ENCODE results near the gene GABRG3. TPM values are rescaled to one million over a fixed set of nuclear protein-coding genes. Genes with fewer than 3 reads are reported as not detected.

The GABRG3 gene
- total and polyA plus RNA-seq, 3 donors from 2014 or later, result 3.7 to 13.4 (median 6.9) TPM

DNA sequence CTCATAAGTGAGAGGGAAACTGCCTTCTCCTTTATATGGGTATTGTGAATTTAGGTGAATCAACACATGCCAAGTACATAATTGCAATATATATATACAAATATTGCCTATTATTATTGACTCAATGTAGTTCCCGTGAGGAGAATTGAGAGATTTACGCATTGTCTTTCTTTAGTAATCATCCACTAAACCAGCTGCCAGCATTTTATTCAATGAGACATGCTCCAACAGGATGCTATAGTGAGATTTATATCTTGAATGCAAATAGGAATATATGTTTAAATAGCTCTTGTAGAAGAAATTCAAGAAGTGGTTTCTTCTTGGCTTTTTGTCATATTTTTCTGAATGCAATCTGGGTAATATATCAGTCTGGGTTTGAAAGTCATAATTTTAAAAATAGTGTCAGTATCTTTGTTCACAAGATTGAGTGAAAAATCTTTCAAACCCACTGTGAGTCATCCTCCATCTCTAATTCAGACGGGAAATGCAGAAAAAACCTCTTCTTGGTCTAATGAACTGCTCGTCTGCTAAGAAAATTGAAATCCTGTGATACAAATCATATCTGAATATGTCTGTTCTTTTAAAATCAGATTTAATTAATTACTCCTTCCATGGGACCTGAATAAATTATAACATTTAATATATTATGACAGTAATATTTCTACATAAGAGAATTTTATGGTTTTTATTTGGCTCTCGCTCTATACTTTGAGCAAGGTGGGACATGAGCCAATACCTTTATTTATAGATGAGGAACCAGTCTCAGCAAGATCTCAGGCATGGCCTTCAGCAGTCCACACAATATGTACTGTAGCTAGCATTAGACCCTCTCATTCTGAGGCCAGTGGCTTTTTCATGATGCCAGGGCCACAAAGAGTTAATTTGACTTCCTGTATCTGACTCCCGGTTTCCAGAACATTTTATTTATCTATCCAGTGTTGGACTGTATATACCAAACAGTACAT lies 516.0 kb downstream of the GABRG3 start:
- Histone ChIP-seq H3K27me3 (no peaks in the 10 kb centered on the region), H3K4me3 (no peak overlapping the region), H3K9me3 (no peaks in the 10 kb centered on the region), H3K4me1 (no peaks in the 10 kb centered on the region), H3K36me3 (ENCODE audit: low read depth, missing control alignments) (no peaks in the 10 kb centered on the region), H3K27ac (no peak overlapping the region)
- TF ChIP-seq, protein P1, sequence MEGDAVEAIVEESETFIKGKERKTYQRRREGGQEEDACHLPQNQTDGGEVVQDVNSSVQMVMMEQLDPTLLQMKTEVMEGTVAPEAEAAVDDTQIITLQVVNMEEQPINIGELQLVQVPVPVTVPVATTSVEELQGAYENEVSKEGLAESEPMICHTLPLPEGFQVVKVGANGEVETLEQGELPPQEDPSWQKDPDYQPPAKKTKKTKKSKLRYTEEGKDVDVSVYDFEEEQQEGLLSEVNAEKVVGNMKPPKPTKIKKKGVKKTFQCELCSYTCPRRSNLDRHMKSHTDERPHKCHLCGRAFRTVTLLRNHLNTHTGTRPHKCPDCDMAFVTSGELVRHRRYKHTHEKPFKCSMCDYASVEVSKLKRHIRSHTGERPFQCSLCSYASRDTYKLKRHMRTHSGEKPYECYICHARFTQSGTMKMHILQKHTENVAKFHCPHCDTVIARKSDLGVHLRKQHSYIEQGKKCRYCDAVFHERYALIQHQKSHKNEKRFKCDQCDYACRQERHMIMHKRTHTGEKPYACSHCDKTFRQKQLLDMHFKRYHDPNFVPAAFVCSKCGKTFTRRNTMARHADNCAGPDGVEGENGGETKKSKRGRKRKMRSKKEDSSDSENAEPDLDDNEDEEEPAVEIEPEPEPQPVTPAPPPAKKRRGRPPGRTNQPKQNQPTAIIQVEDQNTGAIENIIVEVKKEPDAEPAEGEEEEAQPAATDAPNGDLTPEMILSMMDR (IDR thresholded peaks at IDR 0.05), result no peak
- no peak for TF ChIP-seq POLR2A (IDR thresholded peaks at IDR 0.05)
- no peak for DNase-seq
- intact Hi-C loops (cut with DNase I; ENCODE audit: low total_unique reads), result no loop called here
- WGBS, 2 donors, result 62 to 65% methylated on average over 6 of the region's 6 CpGs

DNA sequence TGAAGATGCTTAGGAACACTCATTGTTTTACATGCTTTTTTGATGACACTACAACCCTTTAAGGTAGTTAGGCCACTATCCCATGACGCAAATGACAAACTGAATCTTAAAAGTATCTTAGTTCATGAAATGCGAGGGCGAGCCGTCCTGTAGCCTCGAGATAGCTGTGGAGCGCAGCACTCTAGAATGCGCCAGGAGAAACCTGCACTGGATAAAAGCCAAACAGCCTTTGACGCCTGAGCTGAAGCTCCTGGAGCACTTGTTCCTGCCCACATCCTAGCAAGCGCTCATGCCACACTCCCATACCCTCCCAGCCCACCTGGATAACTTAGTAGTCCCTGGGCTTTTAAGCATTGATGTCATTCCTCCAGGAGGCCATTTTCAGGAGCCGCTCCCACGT lies 516.9 kb downstream of the GABRG3 start:
- DNase-seq, result no peak
- Histone ChIP-seq H3K9me3 (no peaks in the 10 kb centered on the region), H3K4me1 (no peaks in the 10 kb centered on the region), H3K27me3 (no peaks in the 10 kb centered on the region), H3K36me3 (ENCODE audit: low read depth, missing control alignments) (no peaks in the 10 kb centered on the region), H3K27ac (no peak overlapping the region), H3K4me3 (no peak overlapping the region)
- intact Hi-C loops (cut with DNase I; ENCODE audit: low total_unique reads), result no loop called here
- no peak for TF ChIP-seq POLR2A (IDR thresholded peaks at IDR 0.05)
- TF ChIP-seq, protein P1 (IDR thresholded peaks at IDR 0.05), result no peak
- WGBS, 2 donors, result 80 to 89% methylated on average over 9 to 11 of the region's 11 CpGs

DNA sequence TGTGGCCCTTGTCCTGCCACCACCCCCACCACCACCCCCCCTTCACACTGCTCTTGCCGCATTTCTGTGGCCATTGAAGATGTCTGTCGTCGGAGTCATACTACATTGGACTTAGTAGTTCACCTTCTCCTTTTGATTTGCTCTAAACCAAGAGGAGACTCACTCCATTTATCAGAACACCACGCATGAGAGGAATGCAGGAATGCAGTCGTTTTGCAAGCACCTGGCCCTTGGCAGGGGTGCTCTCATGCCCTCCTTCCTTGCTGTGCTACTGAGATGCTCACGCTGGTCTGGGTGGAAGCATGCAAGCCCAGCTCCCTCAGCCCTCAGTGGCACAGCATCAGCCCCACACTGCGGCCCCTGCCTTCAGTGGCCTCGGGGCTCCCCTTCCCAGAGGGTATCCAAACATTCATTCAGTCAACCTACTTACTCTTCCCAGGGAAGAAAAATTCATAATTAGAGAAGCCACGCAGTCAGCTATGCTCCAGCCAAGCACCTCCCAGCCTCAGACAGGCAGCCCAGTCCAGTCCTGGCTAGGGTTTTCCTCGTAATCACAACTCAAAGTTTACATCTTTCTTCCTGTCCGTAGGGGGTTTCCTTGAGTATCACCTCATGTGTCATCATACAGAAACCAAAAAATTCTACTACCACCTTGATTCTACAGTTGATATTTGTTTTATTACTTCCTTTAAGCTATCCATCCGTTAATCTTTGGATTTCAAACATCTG lies 520.0 kb downstream of the GABRG3 start:
- intact Hi-C loops (cut with DNase I; ENCODE audit: low total_unique reads), result no loop called here
- Histone ChIP-seq H3K9me3 (no peaks in the 10 kb centered on the region), H3K4me3 (no peak overlapping the region), H3K27me3 (no peaks in the 10 kb centered on the region), H3K36me3 (ENCODE audit: low read depth, missing control alignments) (no peaks in the 10 kb centered on the region), H3K4me1 (no peaks in the 10 kb centered on the region), H3K27ac (no peak overlapping the region)
- no peak for DNase-seq
- TF ChIP-seq, protein P1 (IDR thresholded peaks at IDR 0.05), result no peak
- TF ChIP-seq POLR2A (IDR thresholded peaks at IDR 0.05), result no peak
- WGBS, 2 donors, result 72 to 73% methylated on average over 12 of the region's 12 CpGs

DNA sequence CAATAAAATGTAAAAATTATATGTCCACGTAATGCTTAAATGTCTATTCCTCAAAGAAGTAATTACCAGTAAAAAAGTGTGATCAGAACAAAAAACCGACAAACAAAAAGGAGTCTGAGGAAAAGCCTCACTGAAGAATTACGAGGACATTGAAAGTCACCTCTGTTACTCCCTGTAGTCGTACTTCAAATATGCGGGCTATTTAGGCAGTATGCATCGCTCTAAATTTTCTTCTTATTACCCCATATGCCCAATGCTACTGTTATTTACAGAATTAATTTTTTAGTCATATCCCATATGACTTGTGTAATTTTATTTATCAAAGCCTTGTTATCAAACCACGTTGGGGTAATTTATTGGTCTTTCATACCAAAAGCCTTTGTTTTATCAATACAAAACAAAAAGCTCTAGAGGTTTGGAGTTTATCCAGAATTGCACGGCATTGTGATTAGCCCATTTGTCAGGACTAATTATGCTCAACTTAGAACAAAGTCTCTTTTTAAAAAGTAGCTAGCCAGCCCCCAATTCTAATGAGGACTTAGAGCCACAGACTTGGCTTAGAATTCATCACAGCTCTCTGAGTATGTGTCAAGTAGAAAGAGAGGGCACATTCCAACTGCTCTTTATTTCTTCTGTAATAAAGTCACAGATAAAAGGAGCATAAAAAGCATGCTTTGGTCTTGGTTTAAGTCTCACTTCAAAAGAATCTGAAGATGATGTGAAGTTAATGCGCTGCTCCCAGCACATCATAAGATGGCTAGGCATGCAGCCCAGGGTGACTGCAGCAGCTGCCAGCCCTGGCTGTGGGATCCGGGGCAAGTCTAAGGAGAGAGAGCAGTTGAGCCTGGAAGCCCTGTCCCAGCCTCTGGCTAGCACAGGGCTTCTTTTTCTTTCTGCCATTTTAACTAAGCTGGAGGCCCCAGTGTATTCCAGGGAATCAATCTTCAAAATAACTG lies 521.0 kb downstream of the GABRG3 start:
- Histone ChIP-seq H3K27me3 (no peaks in the 10 kb centered on the region), H3K4me3 (no peak overlapping the region), H3K4me1 (no peaks in the 10 kb centered on the region), H3K27ac (no peak overlapping the region), H3K9me3 (no peaks in the 10 kb centered on the region), H3K36me3 (ENCODE audit: low read depth, missing control alignments) (no peaks in the 10 kb centered on the region)
- TF ChIP-seq POLR2A (IDR thresholded peaks at IDR 0.05), result no peak
- TF ChIP-seq, protein P1 (IDR thresholded peaks at IDR 0.05), result no peak
- no peak for DNase-seq
- intact Hi-C loops (cut with DNase I; ENCODE audit: low total_unique reads), result no loop called here
- WGBS, 2 donors, result 49 to 53% methylated on average over 10 of the region's 10 CpGs
